ENCODE measurements around the gene CHADL. TPM values are rescaled to one million over a fixed set of nuclear protein-coding genes. Genes with fewer than 3 reads are reported as not detected.

CHADL gene
- total and polyA plus RNA-seq, 12 donors = 0.15 to 21.9 (median 3.4) TPM

DNA sequence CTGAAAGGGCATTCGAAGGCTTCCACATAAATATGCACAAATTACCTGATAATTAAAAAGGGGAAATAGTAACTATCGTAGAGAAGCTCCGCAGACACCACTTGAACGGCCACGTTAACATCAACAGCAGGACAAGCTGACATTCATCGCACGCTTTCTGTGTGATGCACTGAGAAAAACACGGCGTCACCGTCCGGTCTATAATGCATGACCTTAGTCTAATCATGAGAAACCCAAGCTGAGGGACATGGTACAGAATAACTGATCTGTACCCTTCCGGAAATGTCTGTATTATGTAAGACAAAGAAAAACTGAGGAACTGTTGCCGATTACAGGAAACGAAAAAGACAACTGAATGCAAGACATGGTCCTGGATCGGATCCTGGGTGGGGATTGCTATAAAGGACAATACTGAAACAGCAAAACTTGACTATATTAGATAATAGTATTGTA lies 45.9 kb upstream of the CHADL start:
- H3K4me3 ChIP-seq = peak overlapping the region in 3 of 4 donors; percentile 34 to 86 (median 72)
- TF ChIP-seq POLR2A (IDR thresholded peaks at IDR 0.05) = no peak
- TF ChIP-seq, protein P1, sequence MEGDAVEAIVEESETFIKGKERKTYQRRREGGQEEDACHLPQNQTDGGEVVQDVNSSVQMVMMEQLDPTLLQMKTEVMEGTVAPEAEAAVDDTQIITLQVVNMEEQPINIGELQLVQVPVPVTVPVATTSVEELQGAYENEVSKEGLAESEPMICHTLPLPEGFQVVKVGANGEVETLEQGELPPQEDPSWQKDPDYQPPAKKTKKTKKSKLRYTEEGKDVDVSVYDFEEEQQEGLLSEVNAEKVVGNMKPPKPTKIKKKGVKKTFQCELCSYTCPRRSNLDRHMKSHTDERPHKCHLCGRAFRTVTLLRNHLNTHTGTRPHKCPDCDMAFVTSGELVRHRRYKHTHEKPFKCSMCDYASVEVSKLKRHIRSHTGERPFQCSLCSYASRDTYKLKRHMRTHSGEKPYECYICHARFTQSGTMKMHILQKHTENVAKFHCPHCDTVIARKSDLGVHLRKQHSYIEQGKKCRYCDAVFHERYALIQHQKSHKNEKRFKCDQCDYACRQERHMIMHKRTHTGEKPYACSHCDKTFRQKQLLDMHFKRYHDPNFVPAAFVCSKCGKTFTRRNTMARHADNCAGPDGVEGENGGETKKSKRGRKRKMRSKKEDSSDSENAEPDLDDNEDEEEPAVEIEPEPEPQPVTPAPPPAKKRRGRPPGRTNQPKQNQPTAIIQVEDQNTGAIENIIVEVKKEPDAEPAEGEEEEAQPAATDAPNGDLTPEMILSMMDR (IDR thresholded peaks at IDR 0.05) = no peak
- peaks cover 0 to 37% of the 10 kb centered on the region in 2 donors for H3K4me1 ChIP-seq (replicated peaks in 1 of 2)
- DNase-seq = peak in 5 of 7 donors; percentile 52 to 78 (median 57)
- H3K27me3 ChIP-seq = no peaks in the 10 kb centered on the region
- WGBS, 4 donors = 0 to 1% (median 0%) methylated on average over 15 of the region's 15 CpGs
- H3K27ac ChIP-seq = peak overlapping the region; percentile 80 to 98 (median 86)
- intact Hi-C loops (cut with DNase I) = no loop called here
- H3K36me3 ChIP-seq (replicated peaks in 1 of 2) = peaks cover 0 to 8% of the 10 kb centered on the region in 2 donors
- no peaks in the 10 kb centered on the region for H3K9me3 ChIP-seq (replicated peaks in 1 of 3)

DNA sequence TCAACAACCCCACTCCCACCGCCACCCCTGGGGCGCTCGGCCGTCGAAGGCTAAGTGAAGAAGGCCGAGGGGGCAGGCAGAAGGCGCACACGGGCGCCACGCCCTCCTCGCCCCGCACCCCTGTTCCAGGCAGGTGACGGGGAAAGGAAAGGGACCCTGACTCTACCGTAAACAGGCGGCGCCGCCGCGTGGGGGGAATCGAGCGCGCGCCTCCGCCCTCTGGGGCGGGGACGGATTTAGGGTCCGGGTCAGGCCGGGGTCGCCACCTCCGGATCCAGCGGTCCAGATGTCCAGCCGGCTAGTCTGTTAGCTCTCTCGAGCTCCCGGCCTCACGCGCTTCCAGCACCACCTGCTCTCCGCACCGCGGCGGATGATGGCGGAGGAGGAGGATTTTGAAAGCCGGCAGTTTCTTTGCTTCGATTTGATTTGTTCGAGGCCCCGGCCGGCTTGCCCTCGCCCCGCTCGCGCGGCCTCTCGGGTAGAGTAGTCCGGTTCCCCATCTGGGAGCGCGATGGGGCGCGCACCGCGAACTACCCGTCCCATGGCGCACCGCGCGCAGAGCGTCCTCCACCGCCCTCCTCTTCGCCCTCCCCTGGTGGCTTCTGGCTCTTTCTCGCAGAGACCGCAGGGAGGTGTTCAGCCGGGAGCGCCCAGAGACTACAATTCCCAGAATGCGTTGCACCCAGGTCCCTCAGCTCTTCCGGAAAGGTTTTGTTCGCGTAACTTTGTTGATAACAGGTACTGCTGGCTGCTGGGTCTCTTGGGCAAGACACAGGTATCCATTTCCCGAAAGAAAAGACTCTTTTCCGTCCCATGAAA lies 45.3 kb upstream of the CHADL start, which contains the start of gene RANGAP1:
Gene RANGAP1, minus strand, starts transcription at position 368 of the 819 bp plus-strand sequence. CDS start 5,143 bp downstream, outside the sequence.
- DNase-seq = peak; percentile 98 to 99 (median 98)
- WGBS, 4 donors = 0 to 1% (median 0%) methylated on average over 10 to 77 of the region's 77 CpGs
- TF ChIP-seq, protein P1 (IDR thresholded peaks at IDR 0.05) = peak in 4 of 6 experiments; percentile 20 to 47 (median 36)
- TF ChIP-seq POLR2A (IDR thresholded peaks at IDR 0.05) = peak; percentile 41 to 82

DNA sequence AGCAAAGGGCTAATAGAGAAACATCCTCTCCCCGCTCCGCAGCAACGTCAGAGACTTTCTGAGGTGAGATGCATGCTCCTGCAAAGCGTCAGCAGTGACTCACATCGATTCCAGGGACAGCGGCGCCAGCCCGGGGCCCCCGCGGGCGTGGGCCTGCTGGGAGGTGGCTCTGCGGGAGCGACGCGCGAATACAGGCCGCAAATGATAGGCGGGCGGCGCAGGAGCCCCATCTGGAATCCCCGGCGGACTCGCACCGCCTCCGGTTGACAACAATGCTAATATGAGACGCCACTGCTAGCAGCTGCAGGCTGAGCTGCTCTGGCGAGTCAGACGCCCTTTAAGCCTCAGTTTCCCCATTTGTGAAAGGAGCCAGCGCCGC lies 44.7 kb upstream of the CHADL start:
- TF ChIP-seq, protein P1 (IDR thresholded peaks at IDR 0.05) = no peak
- peak in 1 of 2 donors; percentile 41 for TF ChIP-seq POLR2A (IDR thresholded peaks at IDR 0.05)

More for the DNA sequence above, 45.3 kb upstream of the CHADL start, which contains the start of gene RANGAP1:
- intact Hi-C loops (cut with DNase I) = no loop called here
- peaks cover 0 to 8% of the 10 kb centered on the region in 2 donors for H3K36me3 ChIP-seq (replicated peaks in 1 of 2)
- H3K27ac ChIP-seq = peak within 1 kb of the TSS; percentile 84 to 98 (median 91)
- no peaks in the 10 kb centered on the region for H3K9me3 ChIP-seq (replicated peaks in 1 of 3)
- no peaks in the 10 kb centered on the region for H3K27me3 ChIP-seq
- H3K4me3 ChIP-seq = peak within 1 kb of the TSS; percentile 14 to 86 (median 76)
- H3K4me1 ChIP-seq (replicated peaks in 1 of 2) = peaks cover 0 to 37% of the 10 kb centered on the region in 2 donors

DNA sequence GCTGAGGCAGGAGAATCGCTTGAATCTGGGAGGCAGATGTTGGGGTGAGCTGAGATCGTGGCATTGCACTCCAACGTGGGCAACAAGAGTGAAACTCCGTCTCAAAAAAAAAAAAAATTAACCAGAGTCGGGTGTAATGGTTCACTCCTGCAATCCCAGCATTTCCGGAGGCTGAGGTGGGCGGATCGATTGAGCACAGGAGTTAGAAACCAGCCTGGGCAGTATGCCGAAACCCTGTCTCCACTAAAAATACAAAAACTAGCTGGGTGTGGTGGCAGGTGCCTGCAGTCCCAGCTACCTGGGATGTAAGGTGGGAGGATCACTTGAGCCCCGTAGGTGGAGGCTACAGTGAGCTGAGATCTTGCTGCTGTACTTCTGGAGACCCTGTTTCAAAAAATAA lies 43.7 kb upstream of the CHADL start:
- no peak overlapping the region for H3K4me3 ChIP-seq
- H3K4me1 ChIP-seq (replicated peaks in 1 of 2) = peaks cover 0 to 29% of the 10 kb centered on the region in 2 donors
- peaks cover 0 to 20% of the 10 kb centered on the region in 2 donors for H3K36me3 ChIP-seq (replicated peaks in 1 of 2)
- 82 to 89% (median 85%) methylated on average over 10 of the region's 10 CpGs for WGBS, 4 donors
- H3K27me3 ChIP-seq = no peaks in the 10 kb centered on the region
- TF ChIP-seq, protein P1 (IDR thresholded peaks at IDR 0.05) = no peak
- no peak for TF ChIP-seq POLR2A (IDR thresholded peaks at IDR 0.05)
- intact Hi-C loops (cut with DNase I) = no loop called here
- H3K9me3 ChIP-seq (replicated peaks in 1 of 3) = no peaks in the 10 kb centered on the region
- peak overlapping the region in 4 of 5 donors; percentile 73 to 98 (median 84) for H3K27ac ChIP-seq
- no peak for DNase-seq

More for the DNA sequence above, 44.7 kb upstream of the CHADL start:
- H3K36me3 ChIP-seq (replicated peaks in 1 of 2) = peaks cover 0 to 13% of the 10 kb centered on the region in 2 donors
- DNase-seq = peak; percentile 86 to 95 (median 92)
- no peaks in the 10 kb centered on the region for H3K27me3 ChIP-seq
- peak overlapping the region; percentile 14 to 86 (median 64) for H3K4me3 ChIP-seq
- H3K27ac ChIP-seq = peak overlapping the region; percentile 73 to 98 (median 84)
- H3K9me3 ChIP-seq (replicated peaks in 1 of 3) = no peaks in the 10 kb centered on the region
- peaks cover 0 to 32% of the 10 kb centered on the region in 2 donors for H3K4me1 ChIP-seq (replicated peaks in 1 of 2)
- WGBS, 4 donors = 0 to 2% (median 0%) methylated on average over 6 to 30 of the region's 30 CpGs
- intact Hi-C loops (cut with DNase I) = no loop called here

Data from adrenal gland (tissue), 12 donors.